HG03521 (cell line): ENCODE results near the gene KMT2A.
"Not testable (repeated sequence)": the region's sequence is repeated elsewhere in the genome, so short reads cannot be mapped to it uniquely, and the experiment has no call there.

Source experiments
- ATAC-seq: cut with Tn5 transposase; IDR thresholded peaks from one replicate; pipeline ENCODE4 v1.9.1; 2021; ENCODE audit warnings: mild to moderate bottlenecking, moderate library complexity; ENCODE audit not compliant: unreplicated experiment

The KMT2A gene

DNA sequence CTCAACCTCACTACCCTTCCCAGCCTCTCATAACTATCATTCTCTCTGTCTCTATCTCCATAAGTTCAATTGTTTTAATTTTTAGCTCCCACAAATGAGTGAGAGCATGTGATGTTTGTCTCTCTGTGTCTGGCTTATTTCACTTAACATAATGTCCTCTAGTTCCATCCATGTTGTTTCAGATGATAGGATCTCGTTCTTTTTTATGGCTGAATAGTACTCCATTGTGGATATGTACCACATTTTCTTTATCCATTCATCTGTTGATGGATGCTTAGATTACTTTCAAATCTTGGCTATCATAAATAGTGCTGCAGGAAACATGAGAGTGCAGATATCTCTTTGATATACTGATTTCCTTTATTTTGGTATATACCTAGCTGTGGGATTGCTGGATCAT lies 44.9 kb downstream of the KMT2A start:
- ATAC-seq: not testable (repeated sequence)

DNA sequence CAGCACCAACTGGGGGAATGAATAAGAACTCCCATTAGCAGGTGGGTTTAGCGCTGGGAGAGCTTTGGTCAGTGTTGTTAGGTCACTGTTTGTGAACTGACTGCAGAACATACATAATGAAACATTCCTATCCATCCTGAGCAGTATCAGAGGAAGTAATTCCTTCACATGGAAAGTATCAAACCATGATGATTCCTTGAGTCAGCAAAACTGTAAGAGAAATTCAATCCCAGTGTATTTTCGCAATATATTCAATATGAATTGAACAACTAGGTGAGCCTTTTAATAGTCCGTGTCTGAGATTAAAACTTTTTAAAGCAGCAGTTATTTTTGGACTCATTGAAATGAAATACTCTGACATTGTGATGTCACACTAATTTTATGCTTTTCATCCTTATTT lies 48.1 kb downstream of the KMT2A start:
- ATAC-seq: no peak

DNA sequence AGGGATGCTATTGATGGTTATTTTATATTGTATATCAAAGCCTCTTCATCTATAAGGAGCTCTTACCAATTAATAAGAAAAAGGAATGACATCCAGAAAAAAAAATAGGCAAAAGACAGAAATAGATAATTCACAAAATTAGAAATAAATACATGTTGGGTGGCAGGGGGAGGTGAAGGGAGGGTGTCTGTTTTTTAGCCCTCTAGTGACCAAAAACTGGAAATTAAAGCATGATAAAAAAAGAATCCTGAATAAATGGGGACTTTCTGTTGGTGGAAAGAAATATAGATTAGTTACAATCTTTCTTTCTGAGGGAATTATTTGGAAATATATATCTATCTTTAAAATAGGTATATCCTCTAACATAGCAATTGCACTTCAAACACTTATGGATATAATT lies 49.0 kb downstream of the KMT2A start:
- no peak for ATAC-seq

DNA sequence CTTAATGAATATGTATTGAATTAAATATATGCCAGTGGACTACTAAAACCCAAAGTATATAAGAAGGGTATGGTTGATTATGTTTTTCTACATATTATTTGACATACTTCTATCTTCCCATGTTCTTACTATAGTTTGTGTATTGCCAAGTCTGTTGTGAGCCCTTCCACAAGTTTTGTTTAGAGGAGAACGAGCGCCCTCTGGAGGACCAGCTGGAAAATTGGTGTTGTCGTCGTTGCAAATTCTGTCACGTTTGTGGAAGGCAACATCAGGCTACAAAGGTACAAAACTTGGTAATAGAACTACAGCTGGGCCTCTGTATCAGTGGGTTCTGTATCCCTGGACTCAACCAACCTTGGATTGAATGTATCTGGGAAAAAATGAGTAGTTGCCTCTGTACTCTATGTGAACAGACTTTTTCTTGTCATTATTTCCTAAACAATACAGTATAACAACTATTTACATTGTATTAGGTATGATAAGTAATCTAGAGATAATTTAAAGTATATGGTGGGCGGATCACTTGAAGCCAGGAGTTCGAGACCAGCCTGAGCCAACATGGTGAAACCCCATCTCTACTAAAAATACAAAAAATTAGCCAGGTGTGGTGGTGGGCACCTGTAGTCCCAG lies 52.3 kb downstream of the KMT2A start:
- ATAC-seq: no peak

DNA sequence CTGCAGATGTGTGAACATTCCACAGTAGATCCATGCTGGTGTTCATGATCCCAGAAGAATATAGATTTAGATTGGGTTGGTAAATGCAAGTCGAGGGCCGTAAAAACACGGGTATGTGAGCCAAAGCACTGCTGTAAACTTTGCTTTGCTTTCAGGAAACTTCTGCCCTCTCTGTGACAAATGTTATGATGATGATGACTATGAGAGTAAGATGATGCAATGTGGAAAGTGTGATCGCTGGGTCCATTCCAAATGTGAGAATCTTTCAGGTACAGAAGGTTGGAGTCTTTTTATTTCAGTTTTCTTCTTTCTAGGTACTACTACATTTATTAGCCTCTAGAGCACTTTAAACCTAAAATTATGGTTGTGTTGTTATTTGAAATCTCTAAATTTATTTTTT lies 54.7 kb downstream of the KMT2A start:
- no peak for ATAC-seq

DNA sequence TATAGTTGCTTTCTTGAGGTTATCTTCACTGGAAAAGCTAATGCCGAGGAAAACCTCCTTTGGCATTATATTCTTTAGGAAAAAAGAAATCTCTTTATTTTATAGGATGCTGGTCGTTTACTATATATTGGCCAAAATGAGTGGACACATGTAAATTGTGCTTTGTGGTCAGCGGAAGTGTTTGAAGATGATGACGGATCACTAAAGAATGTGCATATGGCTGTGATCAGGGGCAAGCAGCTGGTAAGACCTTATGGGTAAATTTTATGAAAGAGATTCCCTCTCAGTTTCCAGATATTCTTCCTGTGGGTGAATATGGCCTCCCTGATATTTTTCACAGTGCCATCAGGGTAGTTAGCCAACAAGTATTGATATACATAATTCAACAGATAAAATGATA lies 61.5 kb downstream of the KMT2A start:
- no peak for ATAC-seq

DNA sequence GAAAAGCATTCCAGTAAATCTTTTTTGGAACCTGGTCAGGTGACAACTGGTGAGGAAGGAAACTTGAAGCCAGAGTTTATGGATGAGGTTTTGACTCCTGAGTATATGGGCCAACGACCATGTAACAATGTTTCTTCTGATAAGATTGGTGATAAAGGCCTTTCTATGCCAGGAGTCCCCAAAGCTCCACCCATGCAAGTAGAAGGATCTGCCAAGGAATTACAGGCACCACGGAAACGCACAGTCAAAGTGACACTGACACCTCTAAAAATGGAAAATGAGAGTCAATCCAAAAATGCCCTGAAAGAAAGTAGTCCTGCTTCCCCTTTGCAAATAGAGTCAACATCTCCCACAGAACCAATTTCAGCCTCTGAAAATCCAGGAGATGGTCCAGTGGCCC lies 66.9 kb downstream of the KMT2A start:
- no peak for ATAC-seq

DNA sequence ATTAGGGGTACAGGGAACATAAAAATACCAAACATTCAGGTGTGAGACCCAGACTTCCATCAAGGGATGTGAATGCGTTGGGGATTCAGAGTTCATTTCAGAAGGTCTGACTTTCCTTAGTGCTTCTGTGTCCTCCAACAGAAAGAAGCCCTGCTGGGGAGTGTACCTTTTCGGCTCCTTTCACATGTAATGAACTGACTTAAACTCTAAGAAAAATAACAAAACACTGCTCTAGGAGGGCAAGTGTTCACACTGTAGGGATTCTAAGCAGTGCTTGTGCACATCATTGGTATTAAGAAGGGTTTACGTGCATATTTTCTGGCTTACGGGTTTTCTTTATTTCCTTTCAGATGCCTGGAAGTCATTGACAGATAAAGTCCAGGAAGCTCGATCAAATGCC lies 75.3 kb downstream of the KMT2A start:
- no peak for ATAC-seq

DNA sequence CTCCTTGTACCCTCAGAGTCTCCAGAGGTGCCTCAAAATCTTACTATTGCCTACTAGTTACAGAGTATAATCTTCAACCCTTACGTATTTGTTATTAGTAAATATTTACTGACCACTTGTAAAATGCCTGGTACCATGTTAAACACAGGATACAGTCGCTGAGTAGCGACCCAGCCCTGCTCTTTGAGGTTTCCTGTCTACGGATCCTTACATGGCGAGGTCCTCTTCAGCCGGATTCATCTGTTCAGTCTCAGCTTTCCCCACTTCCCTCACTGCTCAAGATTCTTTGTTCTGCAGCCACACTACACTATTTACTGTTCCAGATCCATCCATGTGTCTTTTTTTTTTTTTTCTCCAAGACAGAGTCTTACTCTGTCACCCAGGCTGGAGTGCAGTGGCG lies 77.8 kb downstream of the KMT2A start:
- ATAC-seq: no peak

DNA sequence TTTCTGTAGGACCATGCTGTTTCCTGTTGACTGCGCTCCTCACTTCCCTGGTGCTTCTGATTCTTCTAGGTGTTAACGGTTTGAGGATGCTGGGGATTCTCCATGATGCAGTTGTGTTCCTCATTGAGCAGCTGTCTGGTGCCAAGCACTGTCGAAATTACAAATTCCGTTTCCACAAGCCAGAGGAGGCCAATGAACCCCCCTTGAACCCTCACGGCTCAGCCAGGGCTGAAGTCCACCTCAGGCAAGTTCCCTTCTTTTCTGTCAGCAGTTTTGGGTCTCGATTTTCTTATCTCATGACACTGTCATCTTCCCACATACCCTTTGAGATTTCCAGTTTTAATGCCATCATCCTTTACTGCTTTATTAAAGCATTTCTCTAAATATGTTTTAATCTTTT lies 83.3 kb downstream of the KMT2A start:
- ATAC-seq: no peak

DNA sequence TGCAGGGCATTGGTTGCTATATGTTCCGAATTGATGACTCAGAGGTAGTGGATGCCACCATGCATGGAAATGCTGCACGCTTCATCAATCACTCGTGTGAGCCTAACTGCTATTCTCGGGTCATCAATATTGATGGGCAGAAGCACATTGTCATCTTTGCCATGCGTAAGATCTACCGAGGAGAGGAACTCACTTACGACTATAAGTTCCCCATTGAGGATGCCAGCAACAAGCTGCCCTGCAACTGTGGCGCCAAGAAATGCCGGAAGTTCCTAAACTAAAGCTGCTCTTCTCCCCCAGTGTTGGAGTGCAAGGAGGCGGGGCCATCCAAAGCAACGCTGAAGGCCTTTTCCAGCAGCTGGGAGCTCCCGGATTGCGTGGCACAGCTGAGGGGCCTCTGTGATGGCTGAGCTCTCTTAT lies 85.6 kb downstream of the KMT2A start:
- ATAC-seq: no peak

DNA sequence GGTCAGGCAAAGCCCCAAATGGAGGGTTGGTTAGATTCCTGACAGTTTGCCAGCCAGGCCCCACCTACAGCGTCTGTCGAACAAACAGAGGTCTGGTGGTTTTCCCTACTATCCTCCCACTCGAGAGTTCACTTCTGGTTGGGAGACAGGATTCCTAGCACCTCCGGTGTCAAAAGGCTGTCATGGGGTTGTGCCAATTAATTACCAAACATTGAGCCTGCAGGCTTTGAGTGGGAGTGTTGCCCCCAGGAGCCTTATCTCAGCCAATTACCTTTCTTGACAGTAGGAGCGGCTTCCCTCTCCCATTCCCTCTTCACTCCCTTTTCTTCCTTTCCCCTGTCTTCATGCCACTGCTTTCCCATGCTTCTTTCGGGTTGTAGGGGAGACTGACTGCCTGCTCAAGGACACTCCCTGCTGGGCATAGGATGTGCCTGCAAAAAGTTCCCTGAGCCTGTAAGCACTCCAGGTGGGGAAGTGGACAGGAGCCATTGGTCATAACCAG lies 86.3 kb downstream of the KMT2A start:
- ATAC-seq: no peak

DNA sequence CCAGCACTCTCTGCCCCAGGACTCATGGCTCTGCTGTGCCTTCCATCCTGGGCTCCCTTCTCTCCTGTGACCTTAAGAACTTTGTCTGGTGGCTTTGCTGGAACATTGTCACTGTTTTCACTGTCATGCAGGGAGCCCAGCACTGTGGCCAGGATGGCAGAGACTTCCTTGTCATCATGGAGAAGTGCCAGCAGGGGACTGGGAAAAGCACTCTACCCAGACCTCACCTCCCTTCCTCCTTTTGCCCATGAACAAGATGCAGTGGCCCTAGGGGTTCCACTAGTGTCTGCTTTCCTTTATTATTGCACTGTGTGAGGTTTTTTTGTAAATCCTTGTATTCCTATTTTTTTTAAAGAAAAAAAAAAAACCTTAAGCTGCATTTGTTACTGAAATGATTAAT lies 88.1 kb downstream of the KMT2A start:
- ATAC-seq: no peak

DNA sequence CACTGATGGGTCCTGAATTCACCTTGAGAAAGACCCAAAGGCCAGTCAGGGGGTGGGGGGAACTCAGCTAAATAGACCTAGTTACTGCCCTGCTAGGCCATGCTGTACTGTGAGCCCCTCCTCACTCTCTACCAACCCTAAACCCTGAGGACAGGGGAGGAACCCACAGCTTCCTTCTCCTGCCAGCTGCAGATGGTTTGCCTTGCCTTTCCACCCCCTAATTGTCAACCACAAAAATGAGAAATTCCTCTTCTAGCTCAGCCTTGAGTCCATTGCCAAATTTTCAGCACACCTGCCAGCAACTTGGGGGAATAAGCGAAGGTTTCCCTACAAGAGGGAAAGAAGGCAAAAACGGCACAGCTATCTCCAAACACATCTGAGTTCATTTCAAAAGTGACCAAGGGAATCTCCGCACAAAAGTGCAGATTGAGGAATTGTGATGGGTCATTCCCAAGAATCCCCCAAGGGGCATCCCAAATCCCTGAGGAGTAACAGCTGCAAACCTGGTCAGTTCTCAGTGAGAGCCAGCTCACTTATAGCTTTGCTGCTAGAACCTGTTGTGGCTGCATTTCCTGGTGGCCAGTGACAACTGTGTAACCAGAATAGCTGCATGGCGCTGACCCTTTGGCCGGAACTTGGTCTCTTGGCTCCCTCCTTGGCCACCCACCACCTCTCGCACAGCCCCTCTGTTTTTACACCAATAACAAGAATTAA lies 88.6 kb downstream of the KMT2A start:
- ATAC-seq: no peak

DNA sequence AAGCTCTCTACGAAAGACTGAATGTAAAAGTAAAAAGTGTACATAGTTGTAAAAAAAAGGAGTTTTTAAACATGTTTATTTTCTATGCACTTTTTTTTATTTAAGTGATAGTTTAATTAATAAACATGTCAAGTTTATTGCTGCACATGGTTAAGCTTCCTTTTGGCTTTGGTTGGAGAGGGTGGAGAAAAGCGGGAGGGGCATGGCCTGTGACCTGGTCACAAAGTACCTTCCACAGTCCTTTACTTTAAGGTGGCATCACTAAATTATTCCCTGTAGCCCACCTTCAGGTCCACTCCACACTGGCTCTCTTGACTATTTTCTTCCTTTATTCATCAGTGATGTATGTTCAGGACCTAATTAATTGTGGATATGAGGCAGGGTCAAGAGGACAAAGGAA lies 90.4 kb downstream of the KMT2A start:
- no peak for ATAC-seq

DNA sequence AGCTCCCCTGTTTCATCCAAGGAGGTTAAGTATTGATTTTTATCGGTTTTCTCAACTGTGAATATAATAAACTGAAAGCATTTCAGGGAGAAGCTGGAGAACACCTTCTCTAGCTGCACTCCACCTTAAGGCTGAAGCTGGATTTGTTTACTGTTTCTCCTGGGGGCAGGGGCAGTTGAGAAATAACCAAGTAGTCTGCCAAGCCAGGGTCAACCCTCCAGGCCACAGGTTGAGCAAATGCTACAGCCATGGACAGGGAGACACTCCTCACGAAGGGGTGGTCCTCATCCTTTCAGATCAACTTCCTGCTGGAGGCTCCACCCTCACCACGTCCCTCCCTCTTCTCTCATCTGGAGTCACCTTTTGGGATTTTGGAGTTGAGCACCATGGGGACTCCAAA lies 90.8 kb downstream of the KMT2A start, which contains the start of gene TTC36:
Gene TTC36, plus strand, starts transcription at position 366 of the 400 bp plus-strand sequence. Its CDS starts 21 bp downstream, at position 387.
- ATAC-seq: no peak

DNA sequence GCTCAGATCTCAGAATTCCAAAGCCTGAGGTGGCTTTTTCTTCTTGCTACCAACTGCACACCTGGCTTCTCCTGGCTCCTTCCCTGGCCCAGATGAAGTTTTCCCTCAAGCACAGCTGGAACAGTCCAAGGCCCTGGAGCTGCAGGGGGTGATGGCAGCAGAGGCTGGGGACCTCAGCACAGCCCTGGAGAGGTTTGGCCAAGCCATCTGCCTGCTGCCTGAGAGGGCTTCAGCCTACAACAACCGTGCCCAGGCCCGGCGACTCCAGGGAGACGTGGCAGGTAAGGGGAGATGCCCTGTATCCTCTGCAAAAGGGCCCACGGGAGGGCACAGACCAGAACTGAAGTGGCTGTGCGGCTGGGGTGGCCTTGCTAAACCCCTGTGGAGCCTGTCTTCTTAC lies 92.2 kb downstream of the KMT2A start:
- ATAC-seq: no peak

DNA sequence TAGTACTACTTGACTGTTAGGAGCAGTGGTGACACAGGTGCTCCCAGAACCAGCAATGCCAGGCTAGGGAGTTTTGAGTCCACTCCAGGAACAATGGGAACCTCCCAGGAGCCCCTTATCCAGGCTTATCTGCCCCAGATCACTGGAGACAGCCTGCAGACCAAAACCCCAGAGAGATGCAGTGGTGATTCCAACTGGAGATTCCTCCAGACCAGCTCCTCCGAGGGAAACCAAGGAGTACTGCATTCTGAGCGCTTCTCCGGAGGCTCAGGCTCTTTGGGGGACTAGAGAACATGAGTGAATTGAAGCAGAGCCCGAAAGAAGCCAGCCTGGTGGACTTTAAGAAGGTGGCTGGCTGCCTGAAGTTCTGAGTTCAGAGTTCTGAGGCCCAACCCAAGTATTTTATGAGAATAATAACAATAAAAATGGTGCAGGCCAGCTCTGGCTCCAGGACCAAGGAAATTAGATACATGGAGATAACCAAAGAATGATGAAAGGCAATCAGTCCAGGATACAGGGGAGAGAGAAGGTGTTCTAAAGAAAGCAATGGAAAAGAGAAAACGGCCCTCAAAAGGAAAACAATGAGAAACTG lies 93.4 kb downstream of the KMT2A start:
- no peak for ATAC-seq

DNA sequence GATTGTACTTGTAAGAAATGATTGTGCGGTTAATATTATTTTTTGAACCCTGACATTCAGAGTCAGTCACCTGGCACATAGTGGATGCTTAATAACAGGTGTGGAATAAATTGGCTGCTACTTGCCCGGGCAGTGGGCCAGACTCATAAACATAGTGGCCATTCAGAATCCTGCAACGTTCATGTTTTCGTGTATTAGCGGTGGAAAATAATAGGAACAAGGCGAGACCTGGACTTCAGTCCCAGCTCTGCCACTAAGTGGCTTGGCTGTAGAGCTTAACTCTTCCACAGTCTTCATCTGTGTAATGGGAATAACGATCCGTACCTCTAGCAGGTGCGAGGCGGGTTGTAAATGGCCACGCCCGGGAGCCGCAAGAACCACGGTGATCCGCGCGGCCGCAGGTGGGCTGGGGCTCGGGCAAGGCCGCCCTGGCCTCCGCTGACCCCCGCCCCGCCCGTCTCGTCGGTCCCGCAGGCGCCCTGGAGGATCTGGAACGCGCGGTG lies 93.9 kb downstream of the KMT2A start:
- ATAC-seq: no peak

DNA sequence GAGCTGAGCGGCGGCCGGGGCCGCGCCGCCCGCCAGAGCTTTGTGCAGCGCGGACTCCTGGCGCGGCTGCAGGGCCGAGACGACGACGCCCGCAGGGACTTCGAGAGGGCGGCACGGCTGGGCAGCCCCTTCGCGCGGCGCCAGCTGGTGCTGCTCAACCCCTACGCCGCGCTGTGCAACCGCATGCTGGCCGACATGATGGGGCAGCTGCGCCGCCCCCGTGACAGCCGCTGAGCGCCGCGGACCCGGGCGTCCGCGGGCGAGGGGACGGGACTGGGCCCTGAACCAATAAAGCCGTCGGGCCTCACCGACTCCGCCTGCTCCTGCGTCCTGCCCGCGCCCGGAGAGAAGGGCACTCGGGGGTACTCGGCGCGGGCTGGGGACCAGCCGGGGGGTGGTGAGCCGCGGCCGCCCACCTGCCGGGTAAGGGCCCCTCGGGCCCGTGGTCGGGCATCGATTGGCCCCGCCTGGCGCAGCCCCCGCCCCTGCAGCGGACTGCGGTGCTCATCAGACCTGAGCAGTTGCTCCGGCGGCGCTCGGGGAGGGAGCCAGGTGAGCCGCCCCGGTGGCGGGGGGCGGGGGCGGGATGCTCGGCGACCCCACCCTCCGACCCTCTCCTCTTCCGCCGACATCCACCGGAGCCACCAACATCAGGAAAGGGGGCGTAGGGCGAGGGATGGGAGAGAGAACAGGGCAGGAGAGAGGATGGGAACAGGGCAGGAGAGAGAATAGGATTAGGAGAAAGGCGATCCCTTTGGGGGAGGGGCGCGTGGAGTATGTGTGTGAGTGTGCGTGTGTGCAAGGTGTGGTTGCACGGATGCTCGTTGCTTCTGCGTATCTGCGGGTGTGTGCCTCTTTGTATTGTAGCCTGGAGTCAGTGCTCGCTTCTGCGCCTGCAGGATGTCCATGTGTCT lies 94.6 kb downstream of the KMT2A start, which contains the start of gene TMEM25:
Gene TMEM25, plus strand, starts transcription at position 510 of the 914 bp plus-strand sequence. CDS start 610 bp downstream, outside the sequence.
- ATAC-seq: peak; percentile 39

DNA sequence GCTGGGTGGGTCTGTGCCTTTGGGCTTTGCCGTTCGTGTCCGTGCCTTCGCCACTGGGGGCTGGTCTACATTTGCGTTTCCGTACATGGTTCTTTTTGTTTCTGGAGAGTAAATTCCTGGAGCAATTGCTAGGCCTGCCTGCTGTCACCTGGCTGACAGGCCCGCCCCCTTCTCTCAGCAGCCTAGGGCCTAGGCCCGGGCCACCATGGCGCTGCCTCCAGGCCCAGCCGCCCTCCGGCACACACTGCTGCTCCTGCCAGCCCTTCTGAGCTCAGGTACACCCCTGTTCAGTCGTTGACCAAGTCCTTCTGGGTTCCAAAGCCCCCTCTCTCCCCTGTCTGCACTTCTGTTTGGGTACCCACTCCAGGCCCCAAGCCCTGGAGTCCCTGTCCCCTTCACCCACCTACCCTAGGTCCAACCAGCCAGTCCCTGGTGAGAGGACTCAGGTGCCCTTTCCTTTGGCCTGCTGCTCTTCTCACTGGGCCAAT lies 95.3 kb downstream of the KMT2A start:
- no peak for ATAC-seq
